ENCODE data around the gene OVCH2.

Gene OVCH2

GRCh38 chr11:7648264-7648663 is 58.0 kb downstream of the OVCH2 start:
- POLR2A ChIA-PET, result no interaction called here
- no peak for DNase-seq (ENCODE audit: extremely low spot score)
- CTCF ChIA-PET, result interaction anchor here (0.9 to 1.9 kb wide), 6 partner anchors 8 to 24 kb away, joined by 3 to 7 read pairs (median 5); no protein-coding TSS in a partner anchor
- TF ChIP-seq, protein P1, sequence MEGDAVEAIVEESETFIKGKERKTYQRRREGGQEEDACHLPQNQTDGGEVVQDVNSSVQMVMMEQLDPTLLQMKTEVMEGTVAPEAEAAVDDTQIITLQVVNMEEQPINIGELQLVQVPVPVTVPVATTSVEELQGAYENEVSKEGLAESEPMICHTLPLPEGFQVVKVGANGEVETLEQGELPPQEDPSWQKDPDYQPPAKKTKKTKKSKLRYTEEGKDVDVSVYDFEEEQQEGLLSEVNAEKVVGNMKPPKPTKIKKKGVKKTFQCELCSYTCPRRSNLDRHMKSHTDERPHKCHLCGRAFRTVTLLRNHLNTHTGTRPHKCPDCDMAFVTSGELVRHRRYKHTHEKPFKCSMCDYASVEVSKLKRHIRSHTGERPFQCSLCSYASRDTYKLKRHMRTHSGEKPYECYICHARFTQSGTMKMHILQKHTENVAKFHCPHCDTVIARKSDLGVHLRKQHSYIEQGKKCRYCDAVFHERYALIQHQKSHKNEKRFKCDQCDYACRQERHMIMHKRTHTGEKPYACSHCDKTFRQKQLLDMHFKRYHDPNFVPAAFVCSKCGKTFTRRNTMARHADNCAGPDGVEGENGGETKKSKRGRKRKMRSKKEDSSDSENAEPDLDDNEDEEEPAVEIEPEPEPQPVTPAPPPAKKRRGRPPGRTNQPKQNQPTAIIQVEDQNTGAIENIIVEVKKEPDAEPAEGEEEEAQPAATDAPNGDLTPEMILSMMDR (IDR thresholded peaks at IDR 0.05; ENCODE audit: control extremely low read depth, extremely low read depth, low read depth, missing control alignments), result no peak

- TF ChIP-seq, protein P1 (IDR thresholded peaks at IDR 0.05; ENCODE audit: control extremely low read depth, extremely low read depth, low read depth, missing control alignments), result no peak
- DNase-seq (ENCODE audit: extremely low spot score), result no peak
- CTCF ChIA-PET, result interaction anchor here (1.5 to 1.8 kb wide), 3 partner anchors 23 to 139 kb away, joined by 3 to 5 read pairs (median 4); no protein-coding TSS in a partner anchor
- POLR2A ChIA-PET, result no interaction called here
Measured at GRCh38 chr11:7646866-7647265, 59.4 kb downstream of the OVCH2 start.

DNA sequence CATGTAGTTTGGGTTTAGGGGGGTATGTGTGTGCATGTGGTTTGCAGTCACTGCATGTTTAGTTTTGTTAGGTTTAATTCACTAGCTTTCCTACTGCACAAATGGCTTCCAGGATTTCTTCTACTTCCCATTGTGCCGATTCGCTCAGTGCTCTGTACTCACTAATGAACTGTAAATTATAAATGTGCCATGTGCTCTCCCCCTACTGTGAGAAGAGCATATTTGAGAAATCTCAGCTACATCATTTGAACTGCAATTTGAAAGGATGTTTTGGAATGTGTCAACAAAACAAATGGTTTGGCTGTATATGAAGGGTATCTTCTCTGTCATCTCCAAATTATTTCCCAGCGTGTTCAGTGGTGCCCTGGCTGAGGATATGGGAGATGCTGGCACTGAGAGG is 61.1 kb downstream of the OVCH2 start:
- no peak for DNase-seq (ENCODE audit: extremely low spot score)
- ChIA-PET CTCF (no interaction called here), POLR2A (no interaction called here)
- TF ChIP-seq, protein P1 (IDR thresholded peaks at IDR 0.05; ENCODE audit: control extremely low read depth, extremely low read depth, low read depth, missing control alignments), result no peak

DNA sequence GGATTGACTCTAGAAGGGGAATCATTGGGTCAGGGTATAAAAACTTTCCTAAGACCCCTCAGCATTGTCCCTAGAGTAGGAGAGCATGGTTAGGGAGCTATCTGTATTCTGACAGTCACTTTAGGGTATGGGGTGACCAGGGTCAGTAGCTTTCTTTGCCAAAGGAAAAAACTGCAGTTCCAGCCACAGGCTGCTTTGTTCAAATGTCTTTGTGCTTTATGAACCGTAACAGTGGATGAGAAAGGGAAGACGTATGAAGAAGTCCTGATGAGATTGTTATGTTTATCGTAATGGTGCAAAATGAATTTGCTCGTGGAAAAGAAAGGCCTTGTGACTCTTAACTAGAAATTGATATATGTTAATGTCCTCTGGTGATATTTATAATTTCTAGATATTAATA is 63.0 kb downstream of the OVCH2 start:
- ChIA-PET CTCF (interaction anchor here (0.8 to 1.8 kb wide), 5 partner anchors 9 to 343 kb away, joined by 3 to 9 read pairs (median 3); partner anchors contain the start of gene EIF3F), POLR2A (no interaction called here)
- TF ChIP-seq, protein P1 (IDR thresholded peaks at IDR 0.05; ENCODE audit: control extremely low read depth, extremely low read depth, low read depth, missing control alignments), result no peak
- DNase-seq (ENCODE audit: extremely low spot score), result no peak

DNA sequence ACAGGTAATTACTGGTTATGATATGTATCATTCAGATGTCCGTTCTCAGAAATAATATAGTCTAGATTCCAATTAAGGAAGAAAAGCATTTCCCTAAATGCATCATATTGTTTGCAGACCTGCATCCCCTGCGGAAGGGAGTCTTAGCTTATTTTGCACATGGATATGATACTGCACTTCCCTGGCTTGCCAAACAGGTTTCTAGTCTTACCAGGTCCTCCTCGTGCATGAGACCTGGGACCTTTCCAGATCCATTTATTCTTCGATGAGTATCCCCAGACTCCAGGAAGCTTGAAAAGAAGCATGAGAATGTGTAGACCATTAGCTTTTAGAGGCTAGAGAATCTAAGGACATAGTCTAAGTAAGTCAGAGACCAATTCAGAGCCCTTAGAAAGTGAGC is 63.5 kb downstream of the OVCH2 start:
- ChIA-PET CTCF (interaction anchor here (0.8 to 1.8 kb wide), 5 partner anchors 9 to 344 kb away, joined by 3 to 9 read pairs (median 3); partner anchors contain the start of gene EIF3F), POLR2A (no interaction called here)
- TF ChIP-seq, protein P1 (IDR thresholded peaks at IDR 0.05; ENCODE audit: control extremely low read depth, extremely low read depth, low read depth, missing control alignments), result no peak
- no peak for DNase-seq (ENCODE audit: extremely low spot score)

GRCh38 chr11:7640816-7641215 is 65.5 kb downstream of the OVCH2 start:
- CTCF ChIA-PET, result interaction anchor here (1.7 kb wide), 1 partner anchor 25 kb away, joined by 5 read pairs; no protein-coding TSS in a partner anchor
- DNase-seq (ENCODE audit: extremely low spot score), result no peak
- POLR2A ChIA-PET, result no interaction called here
- TF ChIP-seq, protein P1 (IDR thresholded peaks at IDR 0.05; ENCODE audit: control extremely low read depth, extremely low read depth, low read depth, missing control alignments), result no peak

Data from GM10248 (cell line).